H9 (cell line): ENCODE results near the gene TAF8. TPM values are rescaled to one million over a fixed set of nuclear protein-coding genes. Genes with fewer than 3 reads are reported as not detected.
"Not testable (repeated sequence)": the region's sequence is repeated elsewhere in the genome, so short reads cannot be mapped to it uniquely, and the experiment has no call there.

Experiments
- DNase-seq: peaks from one replicate; pipeline ENCODE4 v3.0.0-alpha.2; 2017
- H2AFZ ChIP-seq: one replicate; pipeline ENCODE4 v1.6.1; 2013; ENCODE audit warnings: mild to moderate bottlenecking, low read length, control low read depth, moderate library complexity
- H2AK5ac ChIP-seq: 2 replicates; pipeline ENCODE4 v1.6.1; 2013; ENCODE audit warnings: low read length, control low read depth, mixed read lengths; ENCODE audit not compliant: insufficient read length
- H2BK120ac ChIP-seq: one replicate; pipeline ENCODE4 v1.6.1; 2013; ENCODE audit warnings: low read depth, mild to moderate bottlenecking, low read length, control low read depth, inconsistent platforms; ENCODE audit not compliant: poor library complexity, severe bottlenecking
- H2BK12ac ChIP-seq: 2 replicates; pipeline ENCODE4 v1.6.1; 2013; ENCODE audit warnings: low read length, control low read depth, mixed read lengths, low read depth; ENCODE audit not compliant: insufficient read length
- H2BK15ac ChIP-seq: 2 replicates; pipeline ENCODE4 v1.6.1; 2013; ENCODE audit warnings: low read depth, low read length, control low read depth
- H2BK20ac ChIP-seq: one replicate; pipeline ENCODE4 v1.6.1; 2013; ENCODE audit warnings: low read depth, mild to moderate bottlenecking, low read length, control low read depth, inconsistent platforms; ENCODE audit not compliant: poor library complexity, severe bottlenecking
- H2BK5ac ChIP-seq: 2 replicates; pipeline ENCODE4 v1.6.1; 2013; ENCODE audit warnings: low read length, control low read depth, mixed read lengths; ENCODE audit not compliant: insufficient read length
- H3K14ac ChIP-seq: 2 replicates; pipeline ENCODE4 v1.6.1; 2013; ENCODE audit warnings: low read length, control low read depth; ENCODE audit not compliant: insufficient read depth
- H3K18ac ChIP-seq: 2 replicates; pipeline ENCODE4 v1.6.1; 2013; ENCODE audit warnings: low read depth, mild to moderate bottlenecking, mixed read lengths, low read length, control low read depth; ENCODE audit not compliant: insufficient read length
- H3K23ac ChIP-seq: 2 replicates; pipeline ENCODE4 v1.6.1; 2013; ENCODE audit warnings: low read length, control low read depth, mixed read lengths, low read depth; ENCODE audit not compliant: insufficient read length
- H3K23me2 ChIP-seq: 2 replicates; pipeline ENCODE4 v1.6.1; 2013; ENCODE audit warnings: low read depth, mild to moderate bottlenecking, mixed read lengths, low read length, control low read depth; ENCODE audit not compliant: insufficient read length, poor library complexity, severe bottlenecking
- H3K27ac ChIP-seq: 2 replicates; pipeline ENCODE4 v1.5.1; 2013; ENCODE audit warnings: low read length, control low read depth, mixed read lengths, low read depth; ENCODE audit not compliant: insufficient read length
- H3K27me3 ChIP-seq: 2 replicates; pipeline ENCODE4 v1.6.1; 2013; ENCODE audit warnings: low read length, control low read depth, inconsistent platforms; ENCODE audit not compliant: insufficient read depth
- H3K4ac ChIP-seq: 2 replicates; pipeline ENCODE4 v1.6.1; 2013; ENCODE audit warnings: low read depth, mild to moderate bottlenecking, control low read depth, inconsistent platforms, low read length, moderate library complexity
- H3K4me1 ChIP-seq: 2 replicates; pipeline ENCODE4 v1.6.1; 2013; ENCODE audit warnings: low read length, control low read depth, inconsistent platforms; ENCODE audit not compliant: insufficient read depth
- H3K4me2 ChIP-seq: 2 replicates; pipeline ENCODE4 v1.6.1; 2013; ENCODE audit warnings: low read length, control low read depth, mixed read lengths; ENCODE audit not compliant: insufficient read length, insufficient read depth
- H3K56ac ChIP-seq: 2 replicates; pipeline ENCODE4 v1.6.1; 2013; ENCODE audit warnings: low read depth, mild to moderate bottlenecking, mixed read lengths, low read length, control low read depth; ENCODE audit not compliant: insufficient read length
- H3K79me1 ChIP-seq: 2 replicates; pipeline ENCODE4 v1.6.1; 2013; ENCODE audit warnings: low read depth, mild to moderate bottlenecking, moderate library complexity, low read length, control low read depth, inconsistent platforms; ENCODE audit not compliant: insufficient read depth, poor library complexity, severe bottlenecking
- H3K79me2 ChIP-seq: 2 replicates; pipeline ENCODE4 v1.6.1; 2013; ENCODE audit warnings: low read length, control low read depth, inconsistent platforms; ENCODE audit not compliant: insufficient read depth
- H3K9ac ChIP-seq: 2 replicates; pipeline ENCODE4 v1.6.1; 2013; ENCODE audit warnings: low read length, control low read depth, mixed read lengths; ENCODE audit not compliant: insufficient read length; ENCODE audit errors: extremely low read depth
- H3K9me3 ChIP-seq: one replicate; pipeline ENCODE4 v1.6.1; 2013; ENCODE audit warnings: low read depth, low read length, inconsistent platforms; ENCODE audit not compliant: control insufficient read depth
- H3T11ph ChIP-seq: one replicate; pipeline ENCODE4 v1.6.1; 2013; ENCODE audit warnings: mild to moderate bottlenecking, low read length, control low read depth, inconsistent platforms
- H4K20me1 ChIP-seq: one replicate; pipeline ENCODE4 v1.6.1; 2013; ENCODE audit not compliant: control insufficient read depth, insufficient read length, insufficient read depth
- H4K5ac ChIP-seq: 2 replicates; pipeline ENCODE4 v1.6.1; 2013; ENCODE audit warnings: low read depth, mild to moderate bottlenecking, mixed read lengths, low read length, control low read depth; ENCODE audit not compliant: insufficient read length
- H4K8ac ChIP-seq: replicated peaks from 2 replicates; pipeline ENCODE4 v1.6.1; 2013; ENCODE audit warnings: low read length, control low read depth, mixed read lengths, low read depth; ENCODE audit not compliant: insufficient read length
- H4K91ac ChIP-seq: 2 replicates; pipeline ENCODE4 v1.6.1; 2013; ENCODE audit warnings: low read depth, mild to moderate bottlenecking, moderate library complexity, mixed read lengths, low read length, control low read depth; ENCODE audit not compliant: insufficient read length
- H3K27ac Mint-ChIP-seq, 3 experiments: 2 replicates in 2 of 3; 3 replicates in 1 of 3; pipeline ENCODE4 v1.8.0; 2020 to 2021; ENCODE audit warnings: mixed read lengths in 3 of 3, mild to moderate bottlenecking in 1 of 3, moderate library complexity in 1 of 3
- H3K27me3 Mint-ChIP-seq: 2 replicates; pipeline ENCODE4 v1.8.0; 2021; ENCODE audit warnings: low read depth, mild to moderate bottlenecking, moderate library complexity, mixed read lengths
- H3K36me3 Mint-ChIP-seq, 3 experiments: 2 replicates in 2 of 3; 3 replicates in 1 of 3; pipeline ENCODE4 v1.8.0; 2020 to 2021; ENCODE audit warnings: low read depth in 3 of 3, mixed read lengths in 3 of 3; ENCODE audit not compliant: insufficient read depth in 1 of 3
- H3K4me1 Mint-ChIP-seq, 2 experiments: 2 replicates each; pipeline ENCODE4 v1.8.0; 2020; ENCODE audit warnings: mixed read lengths in 2 of 2
- H3K4me3 Mint-ChIP-seq, 2 experiments: 2 replicates in 1 of 2; 3 replicates in 1 of 2; pipeline ENCODE4 v1.8.0; 2020 to 2021; ENCODE audit warnings: mild to moderate bottlenecking in 2 of 2, mixed read lengths in 2 of 2, moderate library complexity in 1 of 2
- H3K9me3 Mint-ChIP-seq, 2 experiments: 2 replicates in 1 of 2; 3 replicates in 1 of 2; pipeline ENCODE4 v1.8.0; 2020; ENCODE audit warnings: mild to moderate bottlenecking in 2 of 2, mixed read lengths in 2 of 2, moderate library complexity in 1 of 2
- whole genome bisulfite sequencing: extraction: QIAGEN DNeasy Blood & Tissue Kit; methylation state at CpG from one replicate; pipeline ENCODE4 v1.1.7; 2013; ENCODE audit warnings: missing lambda C conversion rate, low lambda C conversion rate, mixed read lengths; ENCODE audit not compliant: insufficient read length; ENCODE audit errors: extremely low coverage; 5-methylcytosine and 5-hydroxymethylcytosine counted together
- total RNA-seq: library from RNA; stranded (reverse); gene quantifications from 2 replicates; pipeline ENCODE4 v1.2.1, GENCODE V29; 2021
- TF ChIP-seq, protein P1 (sequence below): fragments of 200-600 bp; sonication (generic); conservative IDR thresholded peaks from 3 replicates; pipeline ENCODE4 v1.8.0; 2021; ENCODE audit warnings: antibody characterized with exemption, mild to moderate bottlenecking

Gene TAF8
- total RNA-seq, 1 experiment from 2014 or later, result 30.4 TPM

DNA sequence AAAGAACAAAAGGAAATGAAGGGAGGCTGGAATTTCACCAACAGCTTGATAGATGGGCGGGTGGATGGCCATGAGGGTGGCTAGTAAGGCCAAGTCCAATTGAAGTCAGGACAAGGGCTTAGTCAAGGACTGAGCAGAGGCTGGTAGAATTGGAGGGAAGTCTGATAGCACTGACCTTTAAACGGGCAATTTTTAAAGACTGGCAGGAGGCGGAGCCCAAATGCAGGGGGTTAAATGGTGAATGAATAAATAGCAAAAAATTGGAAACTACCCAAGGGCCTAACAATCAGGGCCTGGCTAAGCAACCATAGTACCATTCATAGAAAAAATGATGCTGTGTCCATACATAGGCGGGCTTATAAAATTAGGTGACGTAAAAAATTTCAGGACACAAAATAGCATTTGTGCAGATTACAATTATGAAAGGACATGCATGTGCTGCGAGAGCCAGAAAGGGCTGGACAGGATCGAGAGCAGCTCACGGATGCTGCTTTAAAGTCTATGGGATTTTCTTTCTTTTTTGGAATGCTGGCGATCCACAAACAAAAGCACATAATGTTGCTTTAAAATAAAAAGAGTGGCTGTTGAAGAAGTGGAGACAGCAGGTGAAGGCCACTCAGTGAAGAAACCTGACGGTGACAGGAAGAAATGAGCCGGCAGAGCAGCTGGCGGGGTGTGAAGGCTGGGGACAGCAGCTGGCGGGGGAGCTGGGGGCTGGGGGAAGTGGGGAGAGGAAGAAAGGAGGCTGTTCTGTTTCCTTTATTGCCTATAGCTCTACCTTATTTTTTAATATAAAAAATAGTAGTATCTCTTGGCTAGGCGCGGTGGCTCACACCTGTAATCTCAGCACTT is 42.8 kb upstream of the TAF8 start:
- Histone ChIP-seq H3K4me2 (no peak overlapping the region), H3T11ph (no peak overlapping the region), H2BK20ac (no peak overlapping the region), H4K91ac (no peak overlapping the region), H4K8ac (no peak overlapping the region), H2BK5ac (no peak overlapping the region), H3K4me1 (peaks cover 7% of the 10 kb centered on the region; the same call in 1 of the 2 replicates), H3K23me2 (no peaks in the 10 kb centered on the region), H3K79me1 (no peaks in the 10 kb centered on the region), H2AK5ac (no peak overlapping the region), H3K14ac (no peak overlapping the region), H4K20me1 (no peaks in the 10 kb centered on the region), H3K27me3 (no peaks in the 10 kb centered on the region), H3K56ac (no peak overlapping the region), H3K18ac (no peak overlapping the region), H3K27ac (no peak overlapping the region), H2BK15ac (no peak overlapping the region), H3K9ac (no peak overlapping the region), H2BK120ac (no peak overlapping the region), H4K5ac (no peak overlapping the region), H3K23ac (no peak overlapping the region), H2AFZ (no peak overlapping the region), H3K4ac (no peak overlapping the region), H3K79me2 (no peaks in the 10 kb centered on the region), H2BK12ac (no peak overlapping the region), H3K9me3 (no peaks in the 10 kb centered on the region)
- no peak for DNase-seq
- Mint-ChIP-seq H3K9me3 (no peaks in the 10 kb centered on the region), H3K36me3 (no peaks in the 10 kb centered on the region), H3K27ac (no peak overlapping the region), H3K27me3 (peaks cover 4% of the 10 kb centered on the region; the same call in 1 of the 2 replicates), H3K4me3 (no peak overlapping the region), H3K4me1 (peaks cover 16 to 18% of the 10 kb centered on the region in 2 experiments)
- WGBS, result no CpG with 5 or more reads among the region's 15 CpGs
- TF ChIP-seq, protein P1, sequence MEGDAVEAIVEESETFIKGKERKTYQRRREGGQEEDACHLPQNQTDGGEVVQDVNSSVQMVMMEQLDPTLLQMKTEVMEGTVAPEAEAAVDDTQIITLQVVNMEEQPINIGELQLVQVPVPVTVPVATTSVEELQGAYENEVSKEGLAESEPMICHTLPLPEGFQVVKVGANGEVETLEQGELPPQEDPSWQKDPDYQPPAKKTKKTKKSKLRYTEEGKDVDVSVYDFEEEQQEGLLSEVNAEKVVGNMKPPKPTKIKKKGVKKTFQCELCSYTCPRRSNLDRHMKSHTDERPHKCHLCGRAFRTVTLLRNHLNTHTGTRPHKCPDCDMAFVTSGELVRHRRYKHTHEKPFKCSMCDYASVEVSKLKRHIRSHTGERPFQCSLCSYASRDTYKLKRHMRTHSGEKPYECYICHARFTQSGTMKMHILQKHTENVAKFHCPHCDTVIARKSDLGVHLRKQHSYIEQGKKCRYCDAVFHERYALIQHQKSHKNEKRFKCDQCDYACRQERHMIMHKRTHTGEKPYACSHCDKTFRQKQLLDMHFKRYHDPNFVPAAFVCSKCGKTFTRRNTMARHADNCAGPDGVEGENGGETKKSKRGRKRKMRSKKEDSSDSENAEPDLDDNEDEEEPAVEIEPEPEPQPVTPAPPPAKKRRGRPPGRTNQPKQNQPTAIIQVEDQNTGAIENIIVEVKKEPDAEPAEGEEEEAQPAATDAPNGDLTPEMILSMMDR, result no peak

DNA sequence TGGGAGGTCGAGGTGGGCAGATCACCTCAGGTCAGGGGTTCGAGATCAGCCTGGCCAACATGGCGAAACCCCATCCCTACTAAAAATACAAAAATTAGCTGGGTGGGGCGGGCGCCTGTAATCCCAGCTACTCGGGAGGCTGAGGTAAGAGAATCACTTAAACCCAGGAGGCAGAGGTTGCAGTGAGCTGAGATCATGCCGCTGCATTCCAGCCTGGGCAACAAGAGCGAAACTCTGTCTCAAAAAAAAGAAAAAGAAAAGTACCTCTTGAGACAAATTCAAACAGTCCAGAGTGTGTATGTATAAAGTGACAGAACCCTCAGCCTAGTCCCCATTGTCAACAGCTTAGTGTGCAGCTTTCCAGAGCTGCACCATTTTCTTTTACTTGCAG is 42.2 kb upstream of the TAF8 start:
- H3K4me3 Mint-ChIP-seq, H2BK12ac ChIP-seq, H3K79me1 ChIP-seq, H2BK20ac ChIP-seq, H3K9me3 Mint-ChIP-seq, H3K36me3 Mint-ChIP-seq, H4K8ac ChIP-seq, H3K4me2 ChIP-seq, H3K23me2 ChIP-seq, H3K9ac ChIP-seq, H3K9me3 ChIP-seq, H3T11ph ChIP-seq, H3K18ac ChIP-seq, H3K4ac ChIP-seq, H3K27me3 Mint-ChIP-seq, H4K5ac ChIP-seq, H2BK15ac ChIP-seq, H3K14ac ChIP-seq, DNase-seq, H3K27ac ChIP-seq, H2BK5ac ChIP-seq, H2AK5ac ChIP-seq, H3K79me2 ChIP-seq, H2AFZ ChIP-seq, H3K27me3 ChIP-seq, H3K4me1 ChIP-seq, H3K27ac Mint-ChIP-seq, H4K20me1 ChIP-seq, H2BK120ac ChIP-seq, H3K23ac ChIP-seq, H4K91ac ChIP-seq, H3K56ac ChIP-seq: not testable (repeated sequence)
- H3K4me1 Mint-ChIP-seq, result peaks cover 16 to 18% of the 10 kb centered on the region in 2 experiments
- no CpG with 5 or more reads among the region's 8 CpGs for WGBS
